ENCODE measurements around the gene CYP27A1. TPM values are rescaled to one million over a fixed set of nuclear protein-coding genes. Genes with fewer than 3 reads are reported as not detected.

Gene CYP27A1
- total RNA-seq, 1 experiment from 2014 or later = 0.94 TPM

DNA sequence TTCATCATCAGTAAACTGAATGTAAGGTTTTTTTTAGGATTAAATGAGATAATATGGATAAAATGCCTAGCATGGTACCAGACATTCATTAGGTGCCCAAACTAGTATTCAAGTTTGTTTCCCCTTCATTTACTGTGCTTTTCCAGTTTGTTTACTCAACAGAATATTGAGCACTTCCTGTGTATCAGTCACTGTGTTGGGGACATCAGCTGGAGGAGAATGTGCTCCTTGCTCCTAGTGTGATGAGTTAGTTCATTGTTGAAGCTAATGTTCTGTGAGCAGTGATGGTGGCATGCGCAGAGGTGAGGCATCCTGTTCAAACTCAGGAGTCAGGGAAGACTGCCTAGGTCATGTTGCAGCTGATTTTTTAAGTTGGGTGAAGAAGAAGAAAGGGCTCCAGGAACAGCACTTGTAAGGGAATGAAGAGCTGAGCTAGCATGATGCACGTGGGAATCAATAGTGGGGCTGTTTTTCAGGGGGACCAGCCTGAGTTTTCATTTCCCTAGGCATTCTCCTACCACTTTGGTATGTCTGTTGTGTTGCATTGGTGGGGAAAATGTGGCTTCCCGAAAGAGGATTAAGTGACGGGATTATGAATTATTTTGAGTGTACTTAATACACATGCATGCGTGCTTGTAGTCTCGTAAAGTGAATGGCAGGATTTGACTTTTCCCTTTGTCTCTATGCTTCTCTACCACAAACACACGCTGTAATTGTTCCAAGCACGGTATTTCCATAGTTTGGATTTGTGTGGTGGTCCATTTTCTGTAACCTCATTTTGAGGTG is 47.6 kb upstream of the CYP27A1 start:
- Histone ChIP-seq H3K4me1 (replicated peaks; ENCODE audit: insufficient read depth) (peaks cover 43% of the 10 kb centered on the region), H3K4me3 (no peak overlapping the region), H3K27ac (peak overlapping the region; percentile 66), H2AFZ (no peak overlapping the region), H3K9me2 (ENCODE audit: insufficient read depth) (no peaks in the 10 kb centered on the region), H3K36me3 (ENCODE audit: low read depth) (peaks cover under 1% of the 10 kb centered on the region), H3F3A (ENCODE audit: insufficient read depth, low read depth) (peaks cover 25% of the 10 kb centered on the region), H3K27me3 (ENCODE audit: insufficient read depth, low read depth) (no peaks in the 10 kb centered on the region), H3K79me2 (ENCODE audit: low read depth) (peaks cover 47% of the 10 kb centered on the region), H3K4me2 (peak overlapping the region; percentile 21; the same call in 1 of the 2 replicates), H3K9me3 (ENCODE audit: insufficient read depth, low read depth) (no peaks in the 10 kb centered on the region), H4K20me1 (ENCODE audit: insufficient read depth) (0 out of 2 replicates have a peak, but pooled peaks cover 3% of the 10 kb centered on the region)
- DNase-seq = no peak
- POLR2A ChIA-PET (ENCODE audit: unreplicated experiment) = interaction anchor here (0.6 kb wide), 1 partner anchor 323 kb away, joined by 4 read pairs; no protein-coding TSS in a partner anchor
- intact Hi-C loops (cut with micrococcal nuclease; ENCODE audit: unreplicated experiment) = loop anchor here (5.0 kb wide), 1 partner anchor 163 kb away; no protein-coding TSS in a partner anchor
- no TSS peak for BruUV-seq (replicated peaks)
- TF ChIP-seq, protein P1, sequence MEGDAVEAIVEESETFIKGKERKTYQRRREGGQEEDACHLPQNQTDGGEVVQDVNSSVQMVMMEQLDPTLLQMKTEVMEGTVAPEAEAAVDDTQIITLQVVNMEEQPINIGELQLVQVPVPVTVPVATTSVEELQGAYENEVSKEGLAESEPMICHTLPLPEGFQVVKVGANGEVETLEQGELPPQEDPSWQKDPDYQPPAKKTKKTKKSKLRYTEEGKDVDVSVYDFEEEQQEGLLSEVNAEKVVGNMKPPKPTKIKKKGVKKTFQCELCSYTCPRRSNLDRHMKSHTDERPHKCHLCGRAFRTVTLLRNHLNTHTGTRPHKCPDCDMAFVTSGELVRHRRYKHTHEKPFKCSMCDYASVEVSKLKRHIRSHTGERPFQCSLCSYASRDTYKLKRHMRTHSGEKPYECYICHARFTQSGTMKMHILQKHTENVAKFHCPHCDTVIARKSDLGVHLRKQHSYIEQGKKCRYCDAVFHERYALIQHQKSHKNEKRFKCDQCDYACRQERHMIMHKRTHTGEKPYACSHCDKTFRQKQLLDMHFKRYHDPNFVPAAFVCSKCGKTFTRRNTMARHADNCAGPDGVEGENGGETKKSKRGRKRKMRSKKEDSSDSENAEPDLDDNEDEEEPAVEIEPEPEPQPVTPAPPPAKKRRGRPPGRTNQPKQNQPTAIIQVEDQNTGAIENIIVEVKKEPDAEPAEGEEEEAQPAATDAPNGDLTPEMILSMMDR (conservative IDR thresholded peaks at IDR 0.05) = no peak
- no peak for TF ChIP-seq EZH2 (IDR thresholded peaks at IDR 0.05; ENCODE audit: low read depth)
- CTCF ChIA-PET = no interaction called here

DNA sequence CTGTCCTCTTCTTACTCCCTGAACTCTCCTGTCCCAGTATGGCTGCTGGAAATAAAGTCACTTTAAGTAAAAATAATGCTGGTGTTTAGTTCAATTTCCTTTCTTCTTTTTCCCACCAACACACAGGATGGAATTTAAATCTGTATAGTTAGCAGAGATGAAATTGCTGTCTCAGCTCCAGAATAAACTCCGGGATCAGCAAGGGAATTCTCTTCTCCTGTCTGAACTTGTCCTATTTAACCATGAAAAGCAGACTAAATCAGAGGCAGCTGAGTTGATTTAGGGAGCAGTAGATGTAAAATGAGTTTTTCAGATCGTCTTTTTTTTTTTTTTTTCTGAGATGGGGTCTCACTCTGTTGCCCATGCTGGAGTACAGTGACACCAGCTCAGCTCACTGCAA is 45.4 kb upstream of the CYP27A1 start:
- Histone ChIP-seq H2AFZ (no peak overlapping the region), H3K9me3 (ENCODE audit: insufficient read depth, low read depth) (no peaks in the 10 kb centered on the region), H3F3A (ENCODE audit: insufficient read depth, low read depth) (peaks cover 9% of the 10 kb centered on the region; the same call in 1 of the 2 replicates), H3K4me3 (no peak overlapping the region), H3K4me1 (replicated peaks; ENCODE audit: insufficient read depth) (peaks cover 33% of the 10 kb centered on the region), H3K27ac (no peak overlapping the region), H3K36me3 (ENCODE audit: low read depth) (peaks cover 3% of the 10 kb centered on the region), H3K9me2 (ENCODE audit: insufficient read depth) (no peaks in the 10 kb centered on the region), H4K20me1 (ENCODE audit: insufficient read depth) (0 out of 2 replicates have a peak, but pooled peaks cover 3% of the 10 kb centered on the region), H3K4me2 (no peak overlapping the region), H3K79me2 (ENCODE audit: low read depth) (peaks cover 40% of the 10 kb centered on the region), H3K27me3 (ENCODE audit: insufficient read depth, low read depth) (no peaks in the 10 kb centered on the region)
- no peak for DNase-seq
- intact Hi-C loops (cut with micrococcal nuclease; ENCODE audit: unreplicated experiment) = no loop called here
- BruUV-seq (replicated peaks) = no TSS peak
- ChIA-PET POLR2A (ENCODE audit: unreplicated experiment) (interaction anchor here (0.6 kb wide), 1 partner anchor 281 kb away, joined by 3 read pairs; no protein-coding TSS in a partner anchor), CTCF (interaction anchor here (0.7 kb wide), 1 partner anchor 15 kb away, joined by 3 read pairs; no protein-coding TSS in a partner anchor)
- TF ChIP-seq EZH2 (IDR thresholded peaks at IDR 0.05; ENCODE audit: low read depth) = no peak
- TF ChIP-seq, protein P1 (conservative IDR thresholded peaks at IDR 0.05) = no peak

DNA sequence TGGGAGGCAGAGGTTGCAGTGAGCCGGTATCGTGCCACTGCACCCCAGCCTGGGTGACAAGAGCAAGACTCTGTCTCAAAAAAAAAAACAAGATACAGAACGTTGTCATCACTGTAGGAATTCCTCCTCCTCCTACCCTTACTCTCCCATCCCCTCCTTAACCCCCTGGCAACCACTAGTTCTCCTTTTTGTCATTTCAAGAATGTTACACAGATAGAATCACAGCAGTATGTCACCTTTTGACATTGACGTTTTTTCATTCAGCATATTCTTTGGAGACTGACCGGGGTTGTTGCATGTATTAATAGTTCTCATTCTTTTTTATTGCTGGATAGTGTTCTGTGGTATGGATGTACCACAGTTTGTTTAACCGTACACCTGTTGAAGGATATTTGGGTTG is 38.9 kb upstream of the CYP27A1 start:
- H3K9me2 ChIP-seq (ENCODE audit: insufficient read depth) = no peaks in the 10 kb centered on the region
- POLR2A ChIA-PET (ENCODE audit: unreplicated experiment) = no interaction called here
- no peak overlapping the region for H3K27ac ChIP-seq
- H4K20me1 ChIP-seq (ENCODE audit: insufficient read depth) = no peaks in the 10 kb centered on the region
- H3K36me3 ChIP-seq (ENCODE audit: low read depth) = peaks cover 37% of the 10 kb centered on the region
- no peak overlapping the region for H3K4me3 ChIP-seq
- intact Hi-C loops (cut with micrococcal nuclease; ENCODE audit: unreplicated experiment) = no loop called here
- no peak overlapping the region for H2AFZ ChIP-seq
- no peaks in the 10 kb centered on the region for H3K9me3 ChIP-seq (ENCODE audit: insufficient read depth, low read depth)
- CTCF ChIA-PET = interaction anchor here (0.6 kb wide), 1 partner anchor 76 kb away, joined by 3 read pairs; no protein-coding TSS in a partner anchor
- H3K4me2 ChIP-seq = no peak overlapping the region
- no peaks in the 10 kb centered on the region for H3K27me3 ChIP-seq (ENCODE audit: insufficient read depth, low read depth)
- TF ChIP-seq, protein P1 (conservative IDR thresholded peaks at IDR 0.05) = no peak
- no peak for TF ChIP-seq EZH2 (IDR thresholded peaks at IDR 0.05; ENCODE audit: low read depth)
- H3F3A ChIP-seq (ENCODE audit: insufficient read depth, low read depth) = no peaks in the 10 kb centered on the region
- H3K4me1 ChIP-seq (replicated peaks; ENCODE audit: insufficient read depth) = peaks cover 14% of the 10 kb centered on the region
- DNase-seq = no peak
- H3K79me2 ChIP-seq (ENCODE audit: low read depth) = no peaks in the 10 kb centered on the region
- BruUV-seq (replicated peaks) = no TSS peak

Data from PC-9 (cell line).